ENCODE measurements around the gene KRTAP9-1.
"Not testable (repeated sequence)": the region's sequence is repeated elsewhere in the genome, so short reads cannot be mapped to it uniquely, and the experiment has no call there.

Gene KRTAP9-1, protein sequence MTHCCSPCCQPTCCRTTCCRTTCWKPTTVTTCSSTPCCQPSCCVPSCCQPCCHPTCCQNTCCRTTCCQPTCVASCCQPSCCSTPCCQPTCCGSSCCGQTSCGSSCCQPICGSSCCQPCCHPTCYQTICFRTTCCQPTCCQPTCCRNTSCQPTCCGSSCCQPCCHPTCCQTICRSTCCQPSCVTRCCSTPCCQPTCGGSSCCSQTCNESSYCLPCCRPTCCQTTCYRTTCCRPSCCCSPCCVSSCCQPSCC

GRCh38 chr17:41189837-41190318 is at the start of gene KRTAP9-1:
KRTAP9-1 (plus strand) TSS chr17:41189887; CDS start chr17:41189887, 0 bp downstream.
- DNase-seq (ENCODE audit: low read depth): not testable (repeated sequence)

DNA sequence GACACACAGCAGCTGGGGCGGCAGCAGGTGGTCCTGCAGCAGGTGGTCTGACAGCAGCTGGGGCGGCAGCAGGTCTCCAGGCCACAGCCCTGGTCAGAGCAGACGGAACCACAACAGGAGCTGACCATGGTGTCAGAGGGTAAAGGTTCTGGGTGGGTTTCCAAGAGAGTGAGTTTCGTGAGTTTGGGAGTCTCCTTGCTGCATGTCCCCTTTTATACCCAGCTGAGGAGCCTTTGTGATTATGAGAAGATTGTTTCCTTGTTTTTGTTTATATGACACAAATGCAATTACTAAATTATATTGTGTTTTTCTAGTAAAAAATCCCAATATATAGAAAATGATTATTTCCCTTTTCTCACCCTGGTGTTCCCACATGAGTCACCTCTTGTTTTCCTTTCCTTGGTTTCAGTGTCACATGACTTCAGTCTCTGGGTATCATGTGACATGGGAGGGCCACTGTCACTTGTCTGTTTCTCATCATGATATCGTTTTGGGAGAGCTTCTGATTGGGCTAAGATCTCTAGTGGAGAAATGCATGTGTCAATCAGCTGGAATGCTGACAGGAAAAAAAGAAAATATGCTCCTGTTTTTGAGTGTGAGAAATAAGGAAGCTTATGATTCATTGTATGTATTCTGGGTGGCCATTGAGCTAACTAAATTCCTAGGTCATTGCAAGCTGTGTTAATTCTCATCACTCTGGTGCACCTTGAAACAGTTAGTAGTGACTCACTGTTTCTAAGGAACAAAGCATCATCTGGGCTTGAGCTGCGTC is 49.1 kb upstream of the KRTAP9-1 start, which contains the start of gene KRTAP4-6:
Gene KRTAP4-6 (minus strand): TSS at position 185 of the 772 bp plus-strand sequence. CDS start 57 bp downstream, at position 128.
- DNase-seq (ENCODE audit: low read depth): peak; percentile 76

DNA sequence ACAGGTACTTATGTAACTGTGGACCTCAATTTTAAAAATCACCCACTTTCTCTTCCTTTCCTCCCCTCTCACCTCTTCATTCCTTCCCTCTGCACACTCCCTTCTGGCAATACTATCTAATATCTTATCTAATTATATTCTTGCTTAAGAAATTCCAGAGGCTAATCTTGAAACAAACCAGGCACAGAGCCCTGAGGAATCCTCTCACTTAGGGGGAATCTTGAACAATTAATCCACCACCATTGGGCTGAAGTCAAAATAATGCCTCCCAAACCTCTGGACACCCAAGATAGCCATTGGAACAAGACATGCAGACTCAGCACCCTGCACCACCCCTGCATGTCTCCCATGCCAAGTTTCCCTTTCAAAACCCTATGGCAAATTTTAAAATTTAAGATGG is 48.3 kb upstream of the KRTAP9-1 start:
- DNase-seq (ENCODE audit: low read depth): no peak

- no peak for DNase-seq (ENCODE audit: low read depth)
Observed at GRCh38 chr17:41144846-41145245, 44.8 kb upstream of the KRTAP9-1 start.

GRCh38 chr17:41145261-41145660 is 44.4 kb upstream of the KRTAP9-1 start:
- no peak for DNase-seq (ENCODE audit: low read depth)

DNA sequence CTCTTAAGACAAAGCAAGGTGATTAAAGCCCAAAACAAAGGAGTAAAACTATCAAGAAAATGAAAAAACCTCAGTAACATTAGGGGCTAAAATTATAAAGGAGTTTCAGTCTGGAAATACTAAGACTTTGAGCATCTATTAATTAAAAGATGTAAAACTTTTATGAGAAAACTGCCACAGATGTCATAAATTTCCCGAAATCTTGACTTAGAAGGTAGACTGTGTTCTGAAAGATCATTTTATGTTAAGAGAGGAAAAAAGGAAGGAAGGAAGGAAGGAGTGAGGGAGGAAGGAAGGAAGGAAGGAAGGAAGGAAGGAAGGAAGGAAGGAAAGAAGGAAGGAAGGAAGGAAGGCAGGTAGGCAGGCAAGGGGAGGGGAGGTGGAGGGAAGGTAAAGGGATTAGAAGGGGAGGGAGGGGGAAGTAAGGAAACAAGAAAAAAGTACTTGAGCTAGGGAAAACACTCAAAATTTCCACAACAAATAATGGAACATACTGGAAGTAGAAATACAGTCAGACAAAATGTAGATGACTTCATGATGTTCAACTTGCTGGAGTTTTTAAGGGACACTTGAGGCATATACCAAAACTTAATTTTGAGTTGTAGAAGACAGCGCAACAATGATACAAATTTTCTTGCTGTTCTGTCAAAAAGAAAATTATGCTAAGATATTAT is 42.0 kb upstream of the KRTAP9-1 start:
- DNase-seq (ENCODE audit: low read depth): no peak

GRCh38 chr17:41148971-41149651 is 40.6 kb upstream of the KRTAP9-1 start:
- DNase-seq (ENCODE audit: low read depth): not testable (repeated sequence)

- no peak for DNase-seq (ENCODE audit: low read depth)
Observed at GRCh38 chr17:41149652-41149985, 40.1 kb upstream of the KRTAP9-1 start, which contains the start of gene KRTAP4-5. KRTAP4-5 (minus strand) TSS chr17:41149825; CDS start chr17:41149767, 58 bp downstream.

DNA sequence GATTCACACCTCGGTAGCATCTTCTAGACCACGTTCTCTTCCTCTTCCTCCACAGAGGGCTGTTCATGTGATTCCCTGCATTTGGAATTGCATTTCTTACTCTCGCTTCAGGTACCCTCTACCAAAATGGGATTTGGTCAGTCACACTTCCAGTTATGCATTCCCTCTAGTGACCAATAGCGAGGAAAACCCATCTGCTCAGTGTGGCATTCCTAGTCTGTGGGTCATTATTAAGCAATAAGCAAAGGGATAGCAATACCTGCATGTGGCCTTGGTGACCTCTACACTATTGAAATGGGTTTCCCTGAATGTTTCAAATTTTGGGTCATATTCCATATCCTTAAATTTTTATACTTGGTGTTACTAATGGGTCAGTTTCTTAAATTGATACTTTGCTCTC is 39.7 kb upstream of the KRTAP9-1 start:
- no peak for DNase-seq (ENCODE audit: low read depth)

GRCh38 chr17:41151525-41151924 is 38.2 kb upstream of the KRTAP9-1 start:
- no peak for DNase-seq (ENCODE audit: low read depth)

DNA sequence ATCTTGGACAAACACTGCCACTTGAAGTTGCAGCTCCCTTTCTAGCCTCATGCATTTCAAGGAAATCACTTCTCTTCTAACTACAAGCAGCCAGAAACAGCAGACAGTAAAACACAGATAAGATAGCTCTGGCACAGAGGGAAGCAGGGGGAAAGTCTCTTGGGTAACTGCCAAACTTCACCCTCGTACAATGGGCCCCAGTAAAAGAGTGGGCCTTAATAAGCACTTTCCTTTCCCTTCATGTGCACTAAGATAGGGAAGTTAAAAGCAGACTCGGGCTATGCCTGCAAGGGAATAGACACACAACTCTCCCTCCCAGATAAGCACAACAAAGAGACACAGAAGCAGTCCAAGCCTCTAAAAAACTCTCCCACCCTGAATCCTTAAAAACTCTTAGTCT is 35.8 kb upstream of the KRTAP9-1 start:
- no peak for DNase-seq (ENCODE audit: low read depth)

- DNase-seq (ENCODE audit: low read depth): not testable (repeated sequence)
Observed at GRCh38 chr17:41160190-41160589, 29.5 kb upstream of the KRTAP9-1 start.

GRCh38 chr17:41160648-41161047 is 29.0 kb upstream of the KRTAP9-1 start, which contains the start of gene KRTAP4-4:
KRTAP4-4 (minus strand) TSS chr17:41160748; CDS start chr17:41160691, 57 bp downstream.
- DNase-seq (ENCODE audit: low read depth): no peak

- DNase-seq (ENCODE audit: low read depth): no peak
Observed at GRCh38 chr17:41163828-41164227, 25.9 kb upstream of the KRTAP9-1 start.

GRCh38 chr17:41167561-41167960 is 22.1 kb upstream of the KRTAP9-1 start:
- DNase-seq (ENCODE audit: low read depth): no peak

DNA sequence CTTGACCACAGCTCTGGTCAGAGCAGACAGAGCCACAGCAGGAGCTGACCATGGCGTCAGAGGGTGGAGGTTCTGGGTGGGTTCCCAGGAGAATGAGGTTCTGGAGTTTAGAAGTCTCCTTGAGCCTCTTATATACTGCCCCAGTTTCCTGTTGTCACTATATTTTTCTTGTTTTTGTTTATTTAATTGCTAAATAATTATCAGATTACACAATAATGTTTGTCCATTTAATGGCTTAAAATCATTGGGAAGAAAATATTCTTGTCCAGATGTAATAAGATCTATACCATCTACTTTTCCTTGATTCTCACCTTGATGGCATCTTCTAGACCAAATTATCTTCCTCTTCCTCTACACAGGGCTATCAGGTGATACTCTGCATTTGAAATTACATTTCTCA is 21.6 kb upstream of the KRTAP9-1 start, which contains the start of gene KRTAP4-3:
Gene KRTAP4-3 (minus strand): TSS at position 101 of the 400 bp plus-strand sequence. CDS start 49 bp downstream, at position 52.
- DNase-seq (ENCODE audit: low read depth): no peak

GRCh38 chr17:41171886-41172285 is 17.8 kb upstream of the KRTAP9-1 start:
- no peak for DNase-seq (ENCODE audit: low read depth)

DNA sequence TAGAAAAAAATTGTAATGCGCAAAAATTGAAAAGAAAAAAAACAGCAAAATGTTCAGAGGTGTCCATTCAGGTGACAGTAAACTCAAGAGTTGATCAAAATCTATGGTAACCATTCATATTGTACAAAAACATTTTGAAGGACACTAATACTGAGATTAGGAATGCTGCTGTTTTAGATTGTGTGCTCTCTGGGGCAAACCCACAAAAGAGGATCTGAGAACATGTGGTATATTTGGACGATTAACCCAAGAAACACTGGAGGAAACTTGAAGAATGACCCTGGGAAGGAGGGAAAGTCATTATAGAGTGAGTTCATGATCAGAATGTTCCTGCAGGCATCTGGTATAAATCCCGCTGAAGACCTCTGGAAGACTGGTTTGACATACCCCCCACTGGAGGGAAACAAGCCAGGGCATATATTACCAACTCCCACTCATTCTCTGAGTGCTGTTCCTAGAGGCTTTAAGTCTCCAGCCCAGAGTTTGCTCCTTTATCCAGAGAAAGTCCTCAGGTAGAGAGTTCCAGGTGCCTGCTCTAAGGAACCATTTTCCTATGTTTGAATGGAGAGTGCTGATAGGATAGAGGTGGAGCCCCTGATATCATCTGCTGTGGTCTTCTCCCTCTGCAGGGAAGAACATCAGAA is 12.8 kb upstream of the KRTAP9-1 start:
- DNase-seq (ENCODE audit: low read depth): no peak

DNA sequence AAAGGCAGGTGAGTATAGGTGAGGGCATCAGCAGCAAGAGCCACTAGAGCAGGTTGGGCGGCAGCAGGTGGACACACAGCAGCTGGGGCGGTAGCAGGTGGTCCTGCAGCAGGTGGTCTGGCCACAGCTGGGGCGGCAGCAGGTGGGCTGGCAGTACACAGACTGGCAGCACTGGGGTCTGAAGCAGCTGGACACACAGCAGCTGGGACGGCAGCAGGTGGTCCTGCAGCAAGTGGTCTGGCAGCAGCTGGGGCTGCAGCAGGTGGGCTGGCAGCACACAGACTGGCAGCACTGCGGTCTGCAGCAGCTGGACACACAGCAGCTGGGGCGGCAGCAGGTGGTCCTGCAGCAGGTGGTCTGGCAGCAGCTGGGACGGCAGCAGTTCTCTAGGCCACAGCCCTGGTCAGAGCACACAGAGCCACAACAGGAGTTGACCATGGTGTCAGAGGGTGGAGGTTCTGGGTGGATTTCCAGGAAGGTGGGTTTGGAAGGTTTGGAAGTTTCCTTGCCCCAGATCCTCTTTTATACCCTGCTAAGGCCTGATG is 11.9 kb upstream of the KRTAP9-1 start, which contains the start of gene KRTAP4-2:
Gene KRTAP4-2 (minus strand): TSS at position 495 of the 545 bp plus-strand sequence. CDS start 57 bp downstream, at position 438.
- no peak for DNase-seq (ENCODE audit: low read depth)

- no peak for DNase-seq (ENCODE audit: low read depth)
Observed at GRCh38 chr17:41178341-41178740, 11.3 kb upstream of the KRTAP9-1 start.
